Mucosa of descending colon (tissue), 3 donors: ENCODE results near the gene FBRSL1. TPM values are rescaled to one million over a fixed set of nuclear protein-coding genes. Genes with fewer than 3 reads are reported as not detected.

Source experiments
- ATAC-seq: fragments of 200-7000 bp; cut with Tn5 transposase; one replicate; pipeline ENCODE4 v1.9.1; 2020; ENCODE audit warnings: mild to moderate bottlenecking, moderate library complexity
- DNase-seq, 3 donors: peaks; one replicate each; pipeline ENCODE4 v3.0.0-alpha.2; 2020
- H3K36me3 ChIP-seq: fragments of 200-600 bp; one replicate; pipeline ENCODE4 v1.8.0; 2021; ENCODE audit warnings: low read depth, mild to moderate bottlenecking
- H3K4me1 ChIP-seq: fragments of 200-600 bp; one replicate; pipeline ENCODE4 v1.8.0; 2021; ENCODE audit warnings: low read depth, mild to moderate bottlenecking
- H3K4me3 ChIP-seq: fragments of 200-600 bp; one replicate; pipeline ENCODE4 v1.8.0; 2021; ENCODE audit warnings: mild to moderate bottlenecking
- H3K9me3 ChIP-seq: fragments of 200-600 bp; one replicate; pipeline ENCODE4 v1.8.0; 2021; ENCODE audit warnings: mild to moderate bottlenecking
- CTCF ChIP-seq: fragments of 200-600 bp; IDR thresholded peaks from one replicate; pipeline ENCODE4 v1.8.0; 2022; ENCODE audit warnings: antibody characterized with exemption, mild to moderate bottlenecking
- intact Hi-C, 2 donors: fragments of 100-400 bp; cut with DNase I in 1 of 2; cut with micrococcal nuclease in 1 of 2; formaldehyde crosslinking; loops; one replicate each; pipeline versions ENCODE4 v1.11.0 to v1.11.1; 2022; cut with DNase I, micrococcal nuclease
- total RNA-seq, 3 donors: library from RNA; stranded (reverse); fragmentation: NEBNext Ultra II Directional in 2 of 3; extraction: Animal tissue kit (Norgen Biotek cat#: 25700) in 2 of 3; gene quantifications; one replicate each; pipeline versions ENCODE4 v1.2.1 to v1.2.4, GENCODE V29; 2021 to 2023
- donor health status: DM: no; HTN: no; CAD: no; lungs with moderate emphysema.
- donor health status: DM: no; HTN: no; CAD: no.
- donor health status: DM: no; HTN: yes; CAD: no.

The FBRSL1 gene
- total RNA-seq, 3 donors from 2014 or later: 54.7 to 68.5 (median 55.6) TPM

- H3K4me1 ChIP-seq: peaks cover 3% of the 10 kb centered on the region
- H3K9me3 ChIP-seq: no peaks in the 10 kb centered on the region
- no peaks in the 10 kb centered on the region for H3K36me3 ChIP-seq
- ATAC-seq (no peak), DNase-seq (peak in 1 of 3 donors; percentile 6)
- H3K4me3 ChIP-seq: no peak overlapping the region
- intact Hi-C loops: no loop called here
- no peak for TF ChIP-seq CTCF
These were observed 4.3 kb upstream of the FBRSL1 start for GRCh38 chr12:132485619-132486018.

DNA sequence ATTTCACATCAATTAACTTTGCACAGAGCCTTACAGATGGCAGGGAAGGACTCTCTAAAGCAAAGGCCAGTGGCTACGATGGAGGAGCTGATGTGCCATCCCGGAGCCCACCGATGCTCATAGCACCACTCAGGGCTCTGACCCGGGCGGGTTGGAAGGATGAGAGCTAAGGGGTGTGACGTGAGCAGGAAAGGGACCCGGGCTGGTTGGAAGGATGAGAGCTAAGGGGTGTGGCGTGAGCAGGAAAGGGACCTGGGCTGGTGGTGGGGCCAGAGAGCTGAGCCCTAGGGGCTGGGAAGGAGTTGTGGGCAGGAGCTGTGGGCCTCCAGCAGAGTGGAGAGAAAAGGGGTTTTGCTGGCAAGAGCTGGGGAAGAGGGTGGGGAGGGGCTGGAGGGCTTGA, 3.8 kb upstream of the FBRSL1 start:
- Histone ChIP-seq H3K4me1 (peaks cover 3% of the 10 kb centered on the region), H3K9me3 (no peaks in the 10 kb centered on the region), H3K4me3 (no peak overlapping the region), H3K36me3 (no peaks in the 10 kb centered on the region)
- TF ChIP-seq CTCF: no peak
- intact Hi-C loops: no loop called here
- ATAC-seq (no peak), DNase-seq (no peak)

- H3K4me3 ChIP-seq: no peak overlapping the region
- intact Hi-C loops: no loop called here
- no peak for DNase-seq
- no peaks in the 10 kb centered on the region for H3K36me3 ChIP-seq
- TF ChIP-seq CTCF: no peak
- H3K4me1 ChIP-seq: peaks cover 7% of the 10 kb centered on the region
- H3K9me3 ChIP-seq: no peaks in the 10 kb centered on the region
- ATAC-seq: no peak
These were observed 3.4 kb upstream of the FBRSL1 start for GRCh38 chr12:132486576-132486975.

DNA sequence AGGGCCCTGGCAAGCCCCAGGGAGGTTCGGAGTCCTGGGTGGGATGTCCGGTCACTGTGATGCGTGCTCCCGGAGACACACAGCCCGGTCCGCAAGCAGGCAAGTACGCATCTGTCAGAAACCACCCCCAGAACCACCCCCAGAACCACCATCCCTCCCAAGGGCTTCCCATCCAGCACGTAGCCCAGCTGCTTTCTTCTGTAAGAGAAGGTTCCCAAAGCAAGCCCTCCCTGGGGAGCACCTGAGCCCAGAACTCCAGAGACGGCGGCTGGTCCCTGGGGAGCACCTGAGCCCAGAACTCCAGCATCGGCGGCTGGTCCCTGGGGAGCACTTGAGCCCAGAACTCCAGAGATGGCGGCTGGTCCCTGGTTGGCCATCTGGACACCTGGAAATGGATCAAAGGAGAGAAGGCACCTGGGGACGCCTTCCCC, 2.6 kb upstream of the FBRSL1 start:
- H3K4me3 ChIP-seq: no peak overlapping the region
- DNase-seq (no peak), ATAC-seq (no peak)
- peaks cover 14% of the 10 kb centered on the region for H3K4me1 ChIP-seq
- intact Hi-C loops: no loop called here
- no peaks in the 10 kb centered on the region for H3K9me3 ChIP-seq
- no peaks in the 10 kb centered on the region for H3K36me3 ChIP-seq
- no peak for TF ChIP-seq CTCF

- intact Hi-C loops: no loop called here
- DNase-seq (peak; percentile 60 to 89 (median 72)), ATAC-seq (peak; percentile 51)
These were observed 1.5 kb upstream of the FBRSL1 start for GRCh38 chr12:132488127-132489077.

More at GRCh38 chr12:132488127-132489077, 1.5 kb upstream of the FBRSL1 start:
- no peaks in the 10 kb centered on the region for H3K36me3 ChIP-seq
- H3K9me3 ChIP-seq: no peaks in the 10 kb centered on the region
- peaks cover 25% of the 10 kb centered on the region for H3K4me1 ChIP-seq
- no peak overlapping the region for H3K4me3 ChIP-seq
- TF ChIP-seq CTCF: no peak
